ENCODE results near the gene HNRNPA1.
"Not testable (repeated sequence)": the region's sequence is repeated elsewhere in the genome, so short reads cannot be mapped to it uniquely, and the experiment has no call there.

HNRNPA1 gene

DNA sequence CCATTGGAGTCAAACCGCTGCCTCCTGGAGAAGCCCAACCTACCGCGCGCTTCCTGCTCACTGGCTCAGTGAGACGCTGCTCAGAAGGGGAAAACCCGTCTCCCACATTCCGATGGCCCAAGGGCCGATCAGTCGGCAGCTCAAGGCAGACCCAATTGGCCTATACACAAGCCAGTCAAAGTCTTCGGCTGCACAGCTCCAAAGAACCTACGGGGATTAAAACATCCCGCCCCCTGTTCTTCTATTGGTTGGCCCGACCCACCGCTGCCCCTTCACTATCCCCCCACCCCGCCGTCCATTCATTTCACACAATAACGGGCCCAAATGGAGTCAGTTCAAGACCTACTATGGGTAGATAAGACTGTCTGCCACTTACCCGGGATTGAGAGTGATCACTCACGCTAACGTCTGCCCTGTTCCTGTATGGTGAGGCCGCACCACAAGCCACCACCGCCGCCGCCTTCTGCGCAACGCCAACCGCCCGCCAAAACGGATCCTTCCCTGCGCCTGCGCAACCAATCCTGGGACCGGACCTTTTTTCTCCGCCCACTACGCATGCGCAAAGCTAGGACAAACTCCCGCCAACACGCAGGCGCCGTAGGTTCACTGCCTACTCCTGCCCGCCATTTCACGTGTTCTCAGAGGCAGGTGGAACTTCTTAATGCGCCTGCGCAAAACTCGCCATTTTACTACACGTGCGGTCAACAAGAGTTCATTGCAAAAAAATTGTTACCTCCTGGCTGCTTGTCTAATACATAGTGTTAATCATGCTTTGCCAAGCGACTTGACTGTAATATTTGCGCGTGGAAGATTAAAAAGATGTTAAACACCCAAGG is 676 bp upstream of the HNRNPA1 start, which contains the start of gene CBX5:
CBX5 (minus strand) TSS at position 491 of the 836 bp plus-strand sequence. CDS start 22,472 bp downstream, outside the sequence.
- peak within 1 kb of the TSS; percentile 100 for H3K4me3 ChIP-seq
- H3K36me3 ChIP-seq (ENCODE audit: insufficient read depth, low read length) = peaks cover 68% of the 10 kb centered on the region
- TF ChIP-seq EZH2 (IDR thresholded peaks at IDR 0.05) (no peak), FOXP2 (optimal IDR thresholded peaks at IDR 0.05; ENCODE audit: control extremely low read depth, extremely low read length, insufficient read depth) (no peak), POLR2AphosphoS5 (IDR thresholded peaks at IDR 0.05; ENCODE audit: borderline replicate concordance, low read depth, low read length) (peak; percentile 95)
- H3K27ac ChIP-seq = peak within 1 kb of the TSS; percentile 100
- peak; percentile 99 for DNase-seq (ENCODE audit: low read depth, low spot score)
- H3K9ac ChIP-seq (ENCODE audit: insufficient read length) = peak within 1 kb of the TSS; percentile 100
- H3K9me3 ChIP-seq (ENCODE audit: low read depth, low read length) = no peaks in the 10 kb centered on the region

DNA sequence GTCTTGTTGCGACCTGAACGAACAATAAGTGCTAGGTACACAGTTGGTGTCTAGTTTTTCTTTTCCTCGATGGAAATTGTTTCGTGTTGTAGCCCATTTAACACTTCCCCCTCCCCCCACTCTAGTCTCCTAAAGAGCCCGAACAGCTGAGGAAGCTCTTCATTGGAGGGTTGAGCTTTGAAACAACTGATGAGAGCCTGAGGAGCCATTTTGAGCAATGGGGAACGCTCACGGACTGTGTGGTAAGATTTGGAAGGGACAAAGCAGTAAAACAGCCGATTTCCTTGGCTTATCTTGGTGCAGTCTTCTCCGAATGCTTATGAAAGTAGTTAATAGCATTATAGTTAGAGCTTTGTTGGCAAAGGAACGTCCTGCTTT is 724 bp downstream of the HNRNPA1 start:
- peaks cover 79% of the 10 kb centered on the region for H3K36me3 ChIP-seq (ENCODE audit: insufficient read depth, low read length)
- not testable (repeated sequence) for DNase-seq (ENCODE audit: low read depth, low spot score); H3K9me3 ChIP-seq (ENCODE audit: low read depth, low read length)
- TF ChIP-seq POLR2AphosphoS5 (IDR thresholded peaks at IDR 0.05; ENCODE audit: borderline replicate concordance, low read depth, low read length) = peak; percentile 23; the same call in 1 of the 2 replicates
- H3K4me3 ChIP-seq = peak overlapping the region; percentile 100
- H3K27ac ChIP-seq = peak overlapping the region; percentile 100
- H3K9ac ChIP-seq (ENCODE audit: insufficient read length) = peak overlapping the region; percentile 100

DNA sequence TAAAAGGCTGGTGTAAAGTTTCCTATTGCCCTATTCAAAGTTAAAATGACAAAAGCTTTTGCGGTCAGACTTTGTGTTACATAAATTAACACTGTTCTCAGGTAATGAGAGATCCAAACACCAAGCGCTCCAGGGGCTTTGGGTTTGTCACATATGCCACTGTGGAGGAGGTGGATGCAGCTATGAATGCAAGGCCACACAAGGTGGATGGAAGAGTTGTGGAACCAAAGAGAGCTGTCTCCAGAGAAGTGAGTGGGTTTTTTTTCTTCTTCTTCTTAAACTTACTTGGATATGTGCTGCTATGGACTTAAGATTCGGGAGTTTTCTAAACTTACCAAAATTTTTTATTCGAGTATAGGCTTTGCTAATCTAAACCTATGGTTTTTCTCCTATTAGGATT is 1.2 kb downstream of the HNRNPA1 start:
- Histone ChIP-seq H3K36me3 (ENCODE audit: insufficient read depth, low read length) (peaks cover 79% of the 10 kb centered on the region), H3K9ac (ENCODE audit: insufficient read length) (peak overlapping the region; percentile 100), H3K27ac (peak overlapping the region; percentile 100)

DNA sequence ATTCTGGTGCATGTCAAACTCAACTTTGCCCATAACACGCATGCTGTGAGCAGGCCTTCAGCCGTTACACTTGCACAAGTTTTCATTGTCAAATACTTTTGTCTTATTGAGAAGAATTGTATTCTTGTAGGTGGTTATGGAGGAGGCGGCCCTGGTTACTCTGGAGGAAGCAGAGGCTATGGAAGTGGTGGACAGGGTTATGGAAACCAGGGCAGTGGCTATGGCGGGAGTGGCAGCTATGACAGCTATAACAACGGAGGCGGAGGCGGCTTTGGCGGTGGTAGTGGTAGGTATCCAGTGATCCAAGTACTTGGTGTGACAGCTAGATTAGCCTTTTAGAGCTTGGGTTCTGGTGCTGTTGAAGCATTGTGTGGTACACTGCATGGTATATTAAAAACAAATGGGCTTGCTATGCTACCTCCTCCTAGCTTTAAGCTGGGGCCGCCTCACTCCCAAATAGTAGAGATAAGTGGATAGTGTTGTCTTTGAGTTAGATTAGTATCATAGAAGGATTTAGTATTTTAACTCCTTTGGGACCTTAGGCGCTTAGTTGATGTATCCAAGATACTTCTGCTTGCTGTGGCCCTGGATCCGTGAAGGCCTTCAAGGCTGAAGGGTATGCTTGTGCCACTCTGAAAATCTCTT is 2.5 kb downstream of the HNRNPA1 start:
- Histone ChIP-seq H3K27ac (peak overlapping the region; percentile 100), H3K9ac (ENCODE audit: insufficient read length) (peak overlapping the region; percentile 100), H3K9me3 (ENCODE audit: low read depth, low read length) (no peaks in the 10 kb centered on the region), H3K36me3 (ENCODE audit: insufficient read depth, low read length) (peaks cover 86% of the 10 kb centered on the region), H3K4me3 (peak overlapping the region; percentile 100)
- no peak for DNase-seq (ENCODE audit: low read depth, low spot score)
- TF ChIP-seq FOXP2 (optimal IDR thresholded peaks at IDR 0.05; ENCODE audit: control extremely low read depth, extremely low read length, insufficient read depth) = no peak
- TF ChIP-seq EZH2 (IDR thresholded peaks at IDR 0.05) = no peak
- TF ChIP-seq POLR2AphosphoS5 (IDR thresholded peaks at IDR 0.05; ENCODE audit: borderline replicate concordance, low read depth, low read length) = peak; percentile 6; the same call in 1 of the 2 replicates

More for the DNA sequence above, 1.2 kb downstream of the HNRNPA1 start:
- not testable (repeated sequence) for DNase-seq (ENCODE audit: low read depth, low spot score); H3K9me3 ChIP-seq (ENCODE audit: low read depth, low read length)
- peak overlapping the region; percentile 100 for H3K4me3 ChIP-seq

DNA sequence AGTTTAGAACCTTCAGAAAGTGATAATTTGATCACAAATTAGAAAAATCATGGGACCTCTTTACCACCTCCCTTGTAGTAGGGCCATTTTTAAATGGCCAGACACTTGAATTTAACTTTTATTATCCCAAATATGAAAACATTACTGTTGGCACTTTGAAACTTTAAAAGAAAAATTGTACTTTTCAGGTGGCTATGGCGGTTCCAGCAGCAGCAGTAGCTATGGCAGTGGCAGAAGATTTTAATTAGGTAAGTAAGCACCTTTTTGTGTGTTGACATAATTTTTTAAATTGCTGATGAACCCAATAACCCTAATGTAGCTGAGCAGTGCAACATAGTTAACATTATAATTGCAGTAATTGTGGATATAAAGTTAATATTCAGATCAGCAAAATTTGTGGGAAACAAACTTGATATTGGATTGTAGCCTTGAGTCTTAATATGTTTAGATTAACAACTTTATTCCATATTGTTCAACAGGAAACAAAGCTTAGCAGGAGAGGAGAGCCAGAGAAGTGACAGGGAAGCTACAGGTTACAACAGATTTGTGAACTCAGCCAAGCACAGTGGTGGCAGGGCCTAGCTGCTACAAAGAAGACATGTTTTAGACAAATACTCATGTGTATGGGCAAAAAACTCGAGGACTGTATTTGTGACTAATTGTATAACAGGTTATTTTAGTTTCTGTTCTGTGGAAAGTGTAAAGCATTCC is 3.7 kb downstream of the HNRNPA1 start:
- Histone ChIP-seq H3K9ac (ENCODE audit: insufficient read length) (peak overlapping the region; percentile 100), H3K36me3 (ENCODE audit: insufficient read depth, low read length) (peaks cover 77% of the 10 kb centered on the region), H3K27ac (peak overlapping the region; percentile 76), H3K4me3 (peak overlapping the region; percentile 100)
- DNase-seq (ENCODE audit: low read depth, low spot score); H3K9me3 ChIP-seq (ENCODE audit: low read depth, low read length): not testable (repeated sequence)

DNA sequence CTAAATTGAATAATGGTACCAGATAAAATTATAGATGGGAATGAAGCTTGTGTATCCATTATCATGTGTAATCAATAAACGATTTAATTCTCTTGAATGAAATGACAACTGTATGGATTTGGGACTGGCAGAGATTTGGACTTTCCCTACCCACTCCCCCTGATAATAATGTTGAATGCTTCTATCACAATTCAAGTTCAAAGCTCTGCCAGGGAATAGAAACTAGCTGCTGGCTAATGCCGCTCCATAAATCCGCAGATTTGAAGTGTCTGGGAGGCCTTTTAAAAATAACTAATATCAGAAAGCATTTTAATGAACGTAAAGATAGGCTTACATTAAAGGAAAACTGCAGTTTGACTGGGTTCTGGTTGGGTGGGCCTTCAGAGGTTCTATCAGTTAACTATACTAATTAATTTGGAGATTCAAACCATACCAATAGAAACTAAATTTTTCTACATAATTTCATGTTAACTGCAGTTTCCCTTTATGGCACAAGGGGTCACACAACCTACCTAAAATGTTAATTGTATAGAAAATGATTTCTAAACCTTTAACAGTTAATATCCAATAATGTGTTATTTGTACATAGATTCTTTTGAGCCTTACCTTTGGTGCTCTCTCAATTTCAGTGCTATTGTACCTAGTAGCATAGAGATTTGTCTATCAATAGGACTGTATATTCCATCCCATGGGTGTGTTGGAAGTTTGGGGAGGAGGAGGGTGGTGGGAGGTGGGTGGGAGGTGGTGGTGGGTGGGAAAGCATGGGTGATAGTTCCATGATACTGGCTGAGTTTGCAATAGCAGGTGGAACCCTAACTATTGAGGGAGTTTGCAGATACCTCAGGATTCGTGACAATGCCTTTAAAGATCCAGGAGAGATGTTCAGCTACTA is 4.9 kb downstream of the HNRNPA1 start:
- peak overlapping the region; percentile 54 for H3K9ac ChIP-seq (ENCODE audit: insufficient read length)
- H3K9me3 ChIP-seq (ENCODE audit: low read depth, low read length) = no peaks in the 10 kb centered on the region
- TF ChIP-seq POLR2AphosphoS5 (IDR thresholded peaks at IDR 0.05; ENCODE audit: borderline replicate concordance, low read depth, low read length) = peak; percentile 33
- no peak for TF ChIP-seq FOXP2 (optimal IDR thresholded peaks at IDR 0.05; ENCODE audit: control extremely low read depth, extremely low read length, insufficient read depth)
- H3K27ac ChIP-seq = peak overlapping the region; percentile 77
- H3K36me3 ChIP-seq (ENCODE audit: insufficient read depth, low read length) = peaks cover 77% of the 10 kb centered on the region
- no peak for DNase-seq (ENCODE audit: low read depth, low spot score)
- peak overlapping the region; percentile 100 for H3K4me3 ChIP-seq

DNA sequence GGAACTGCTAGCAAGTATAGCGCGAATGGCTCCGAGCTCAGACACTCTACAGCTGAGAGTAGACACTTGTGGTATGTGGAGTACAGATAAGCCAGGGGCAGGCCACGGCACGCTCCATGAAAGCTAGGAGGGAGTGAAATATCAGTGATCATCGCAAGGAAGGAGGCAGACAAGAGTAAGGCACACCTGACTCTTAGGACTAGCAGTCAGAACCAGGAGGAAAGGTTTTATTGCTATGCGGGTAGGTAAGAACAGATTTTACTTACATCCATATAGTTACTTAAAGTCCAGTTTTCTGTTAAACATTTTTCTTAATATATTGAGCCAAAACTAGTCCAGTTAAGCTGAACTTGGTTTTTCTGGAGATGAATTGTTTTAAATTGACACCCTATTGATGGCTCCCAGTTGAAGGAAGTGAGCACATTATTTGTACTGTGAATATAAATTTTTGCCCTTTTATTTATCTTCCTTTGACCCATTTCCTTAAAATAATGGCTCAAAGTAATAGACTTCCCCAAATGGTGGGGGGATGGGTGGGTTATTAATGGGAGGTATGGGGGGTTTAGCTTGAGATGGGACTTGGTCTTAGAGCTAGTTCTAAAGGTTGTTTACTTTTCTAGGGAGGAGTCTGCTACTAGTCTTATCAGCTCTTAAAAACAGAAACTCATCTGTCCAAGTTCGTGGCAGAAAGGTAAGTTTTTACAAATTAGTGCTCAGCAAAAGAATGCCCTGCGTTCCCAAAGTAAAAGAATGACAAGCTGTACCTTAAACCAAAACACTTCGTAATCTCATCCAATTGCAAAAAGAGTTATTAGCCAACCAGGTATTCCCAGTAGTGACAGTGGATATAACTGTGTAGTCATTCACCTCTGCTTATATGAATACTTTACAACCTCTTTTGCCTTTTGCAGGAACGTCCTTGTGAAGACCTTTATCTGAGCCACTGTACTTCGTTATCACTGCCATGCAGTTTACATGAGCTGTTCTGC is 5.8 kb downstream of the HNRNPA1 start:
- Histone ChIP-seq H3K9me3 (ENCODE audit: low read depth, low read length) (no peaks in the 10 kb centered on the region), H3K4me3 (no peak overlapping the region), H3K27ac (peak overlapping the region; percentile 75), H3K9ac (ENCODE audit: insufficient read length) (no peak overlapping the region), H3K36me3 (ENCODE audit: insufficient read depth, low read length) (peaks cover 70% of the 10 kb centered on the region)
- TF ChIP-seq FOXP2 (optimal IDR thresholded peaks at IDR 0.05; ENCODE audit: control extremely low read depth, extremely low read length, insufficient read depth) (no peak), EZH2 (IDR thresholded peaks at IDR 0.05) (no peak), POLR2AphosphoS5 (IDR thresholded peaks at IDR 0.05; ENCODE audit: borderline replicate concordance, low read depth, low read length) (no peak; the same call in 1 of the 2 replicates)
- DNase-seq (ENCODE audit: low read depth, low spot score) = no peak

Data from SK-N-MC (cell line).